Glutamatergic neuron (in vitro differentiated cells): ENCODE measurements around the gene SLC1A7. TPM values are rescaled to one million over a fixed set of nuclear protein-coding genes. Genes with fewer than 3 reads are reported as not detected.

Experiments used
- DNase-seq: peaks from one replicate; pipeline ENCODE4 v3.0.0; 2022
- H3K27ac Mint-ChIP-seq: one replicate; pipeline ENCODE4 v1.8.0; 2020; ENCODE audit warnings: mild to moderate bottlenecking, mixed read lengths, inconsistent platforms; ENCODE audit not compliant: unreplicated experiment
- H3K27me3 Mint-ChIP-seq: one replicate; pipeline ENCODE4 v1.8.0; 2020; ENCODE audit warnings: mild to moderate bottlenecking, moderate library complexity, mixed read lengths, inconsistent platforms; ENCODE audit not compliant: unreplicated experiment
- H3K36me3 Mint-ChIP-seq: one replicate; pipeline ENCODE4 v1.8.0; 2020; ENCODE audit warnings: mild to moderate bottlenecking, mixed read lengths, inconsistent platforms; ENCODE audit not compliant: unreplicated experiment
- H3K4me1 Mint-ChIP-seq: one replicate; pipeline ENCODE4 v1.8.0; 2020; ENCODE audit warnings: mild to moderate bottlenecking, low read depth, mixed read lengths, inconsistent platforms; ENCODE audit not compliant: unreplicated experiment
- H3K4me3 Mint-ChIP-seq: one replicate; pipeline ENCODE4 v1.8.0; 2020; ENCODE audit warnings: mild to moderate bottlenecking, mixed read lengths, inconsistent platforms; ENCODE audit not compliant: unreplicated experiment
- H3K9me3 Mint-ChIP-seq: one replicate; pipeline ENCODE4 v1.8.0; 2020; ENCODE audit warnings: mild to moderate bottlenecking, moderate library complexity, mixed read lengths, inconsistent platforms; ENCODE audit not compliant: unreplicated experiment
- CTCF ChIP-seq: fragments of 200-600 bp; sonication (generic); IDR thresholded peaks from one replicate; pipeline ENCODE4 v1.5.0; 2021; ENCODE audit not compliant: partially characterized antibody, unreplicated experiment
- total RNA-seq: library from RNA; stranded (reverse); fragmentation: NEBNext Ultra II Directional; extraction: Animal tissue kit (Norgen Biotek cat#: 25700); gene quantifications from one replicate; pipeline ENCODE4 v1.2.1, GENCODE V29; 2021; ENCODE audit not compliant: unreplicated experiment

The SLC1A7 gene
- total RNA-seq, 1 donor from 2014 or later = not detected

GRCh38 chr1:53135735-53136114 lies 6.7 kb downstream of the SLC1A7 start:
- Mint-ChIP-seq H3K27ac (peak overlapping the region; percentile 52), H3K4me1 (peaks cover 27% of the 10 kb centered on the region), H3K27me3 (peaks cover 4% of the 10 kb centered on the region), H3K9me3 (peaks cover 7% of the 10 kb centered on the region), H3K4me3 (no peak overlapping the region), H3K36me3 (peaks cover 12% of the 10 kb centered on the region)
- DNase-seq = no peak
- TF ChIP-seq CTCF = no peak

GRCh38 chr1:53134961-53135734 lies 7.3 kb downstream of the SLC1A7 start:
- Mint-ChIP-seq H3K27ac (peak overlapping the region; percentile 83), H3K4me3 (peak overlapping the region; percentile 40), H3K36me3 (peaks cover 12% of the 10 kb centered on the region), H3K27me3 (peaks cover 4% of the 10 kb centered on the region), H3K9me3 (peaks cover 7% of the 10 kb centered on the region), H3K4me1 (peaks cover 26% of the 10 kb centered on the region)
- TF ChIP-seq CTCF = no peak
- DNase-seq = no peak

GRCh38 chr1:53134042-53134485 lies 8.4 kb downstream of the SLC1A7 start:
- H3K27me3 Mint-ChIP-seq = peaks cover 4% of the 10 kb centered on the region
- H3K4me3 Mint-ChIP-seq = no peak overlapping the region
- no peak for DNase-seq
- H3K27ac Mint-ChIP-seq = peak overlapping the region; percentile 8
- H3K4me1 Mint-ChIP-seq = peaks cover 25% of the 10 kb centered on the region
- peaks cover 7% of the 10 kb centered on the region for H3K9me3 Mint-ChIP-seq
- H3K36me3 Mint-ChIP-seq = peaks cover 12% of the 10 kb centered on the region
- no peak for TF ChIP-seq CTCF

GRCh38 chr1:53133261-53134041 lies 9.0 kb downstream of the SLC1A7 start:
- no peak for DNase-seq
- Mint-ChIP-seq H3K36me3 (peaks cover 12% of the 10 kb centered on the region), H3K9me3 (peaks cover 7% of the 10 kb centered on the region), H3K4me1 (peaks cover 21% of the 10 kb centered on the region), H3K27ac (no peak overlapping the region), H3K27me3 (peaks cover 3% of the 10 kb centered on the region), H3K4me3 (no peak overlapping the region)
- TF ChIP-seq CTCF = no peak

GRCh38 chr1:53132176-53132575 lies 10.3 kb downstream of the SLC1A7 start:
- H3K9me3 Mint-ChIP-seq = peaks cover 7% of the 10 kb centered on the region
- H3K27ac Mint-ChIP-seq = peak overlapping the region; percentile 25
- no peak for TF ChIP-seq CTCF
- H3K4me3 Mint-ChIP-seq = no peak overlapping the region
- no peak for DNase-seq
- peaks cover 2% of the 10 kb centered on the region for H3K36me3 Mint-ChIP-seq
- peaks cover 25% of the 10 kb centered on the region for H3K4me1 Mint-ChIP-seq
- H3K27me3 Mint-ChIP-seq = peaks cover 4% of the 10 kb centered on the region
